CD4-positive, alpha-beta T cell (primary cell): ENCODE results near the gene TRAK1. TPM values are rescaled to one million over a fixed set of nuclear protein-coding genes. Genes with fewer than 3 reads are reported as not detected.

ENCODE experiments used
- ATAC-seq: fragments of 200-7000 bp; cut with Tn5 transposase; one replicate; pipeline ENCODE4 v1.10.0; 2022; ENCODE audit warnings: mild to moderate bottlenecking; ENCODE audit not compliant: poor library complexity
- CTCF ChIA-PET: fragments of 350-600 bp; sonication (Branson Sonifier 250); formaldehyde crosslinking; loops from one replicate; lab custom pipeline; 2021; ENCODE audit warnings: antibody characterized with exemption, inconsistent platforms; lab: Charles Lee
- POLR2A ChIA-PET: fragments of 350-600 bp; sonication (Branson Sonifier 250); formaldehyde crosslinking; loops from one replicate; lab custom pipeline; 2021; ENCODE audit warnings: antibody characterized with exemption, inconsistent platforms; lab: Charles Lee
- DNase-seq, 14 experiments: peaks; one replicate each; pipeline ENCODE4 v3.0.0-alpha.2; 2013 to 2020; ENCODE audit warnings: mixed read lengths in 2 of 14
- H3K27ac ChIP-seq, 2 donors: one replicate each; pipeline versions ENCODE4 v1.5.1 to v1.7.0; 2013; ENCODE audit warnings: low read length in 2 of 2, low read depth in 1 of 2, mild to moderate bottlenecking in 1 of 2
- H3K27me3 ChIP-seq, 2 experiments: 1 replicate in 1 of 2; 2 replicates in 1 of 2; pipeline versions ENCODE4 v1.6.1 to v1.7.0; 2013; ENCODE audit warnings: low read length in 2 of 2, control low read depth in 1 of 2, mild to moderate bottlenecking in 1 of 2, moderate library complexity in 1 of 2; ENCODE audit not compliant: insufficient read depth in 2 of 2, control insufficient read depth in 1 of 2
- H3K36me3 ChIP-seq: one replicate; pipeline ENCODE4 v1.6.1; 2013; ENCODE audit warnings: low read length, control low read depth; ENCODE audit not compliant: insufficient read depth
- H3K4me1 ChIP-seq: one replicate; pipeline ENCODE4 v1.6.1; 2013; ENCODE audit warnings: low read length, control low read depth; ENCODE audit not compliant: insufficient read depth
- H3K4me3 ChIP-seq: one replicate; pipeline ENCODE4 v1.5.1; 2013; ENCODE audit warnings: mild to moderate bottlenecking, low read length, moderate library complexity
- H3K9me3 ChIP-seq, 2 experiments: 1 replicate in 1 of 2; 2 replicates in 1 of 2; pipeline versions ENCODE4 v1.6.1 to v1.7.0; 2013; ENCODE audit warnings: low read length in 2 of 2, mild to moderate bottlenecking in 2 of 2, control low read depth in 1 of 2, moderate library complexity in 1 of 2; ENCODE audit not compliant: control insufficient read depth in 1 of 2, insufficient read depth in 1 of 2
- H3K27ac Mint-ChIP-seq: one replicate; pipeline ENCODE4 v1.8.0; 2020; ENCODE audit warnings: mixed read lengths
- H3K27me3 Mint-ChIP-seq: one replicate; pipeline ENCODE4 v1.8.0; 2021; ENCODE audit warnings: mixed read lengths
- H3K36me3 Mint-ChIP-seq: one replicate; pipeline ENCODE4 v1.8.0; 2021; ENCODE audit warnings: low read depth, mixed read lengths
- H3K4me1 Mint-ChIP-seq: one replicate; pipeline ENCODE4 v1.8.0; 2021; ENCODE audit warnings: low read depth, mixed read lengths
- H3K4me3 Mint-ChIP-seq: one replicate; pipeline ENCODE4 v1.8.0; 2020; ENCODE audit warnings: mild to moderate bottlenecking, mixed read lengths
- H3K9me3 Mint-ChIP-seq: one replicate; pipeline ENCODE4 v1.8.0; 2020; ENCODE audit warnings: mixed read lengths
- CTCF ChIP-seq: fragments of 200-600 bp; IDR thresholded peaks from one replicate; pipeline ENCODE4 v1.8.0; 2022; ENCODE audit warnings: antibody characterized with exemption, mild to moderate bottlenecking
- intact Hi-C, 2 experiments: fragments of 100-400 bp; cut with DNase I in 1 of 2; cut with micrococcal nuclease in 1 of 2; formaldehyde crosslinking; loops; one replicate each; pipeline versions ENCODE4 v1.15.1 to v1.9.0; 2023 to 2025; cut with DNase I, micrococcal nuclease
- total RNA-seq, 174 experiments: library from RNA in 2 of 174; stranded (reverse) in 2 of 174; gene quantifications; one replicate each; pipeline ENCODE4 v1.2.3 and lab custom pipeline; 2021 to 2026

TRAK1 gene
- total RNA-seq, 2 experiments from 2014 or later: 16.0 to 16.7 TPM

- H3K27ac ChIP-seq: no peak overlapping the region
- H3K9me3 Mint-ChIP-seq: no peaks in the 10 kb centered on the region
- ATAC-seq (no peak), DNase-seq (no peak)
- peaks cover 15% of the 10 kb centered on the region for H3K4me1 ChIP-seq
- H3K27me3 Mint-ChIP-seq: no peaks in the 10 kb centered on the region
- ChIA-PET POLR2A (no interaction called here), CTCF (no interaction called here)
- intact Hi-C loops: loop anchor here in 1 of 2 experiments (5.0 kb wide), 2 partner anchors 298 to 1868 kb away; no protein-coding TSS in a partner anchor
- H3K36me3 ChIP-seq: peaks cover 53% of the 10 kb centered on the region
- no peak overlapping the region for H3K4me3 ChIP-seq
- peaks cover 66% of the 10 kb centered on the region for H3K36me3 Mint-ChIP-seq
- no peak overlapping the region for H3K4me3 Mint-ChIP-seq
- H3K4me1 Mint-ChIP-seq: peaks cover 23% of the 10 kb centered on the region
- H3K9me3 ChIP-seq: no peaks in the 10 kb centered on the region
- H3K27ac Mint-ChIP-seq: no peak overlapping the region
- TF ChIP-seq CTCF: no peak
- no peaks in the 10 kb centered on the region for H3K27me3 ChIP-seq
Measured at GRCh38 chr3:42194943-42195510, 103.9 kb downstream of the TRAK1 start.

- intact Hi-C loops: no loop called here
- Mint-ChIP-seq H3K27me3 (no peaks in the 10 kb centered on the region), H3K9me3 (no peaks in the 10 kb centered on the region), H3K4me1 (peaks cover 21% of the 10 kb centered on the region), H3K36me3 (peaks cover 66% of the 10 kb centered on the region), H3K4me3 (no peak overlapping the region), H3K27ac (no peak overlapping the region)
- CTCF ChIA-PET: interaction anchor here (0.6 kb wide), 1 partner anchor 22 kb away, joined by 3 read pairs; no protein-coding TSS in a partner anchor
- Histone ChIP-seq H3K27ac (no peak overlapping the region), H3K4me3 (no peak overlapping the region), H3K27me3 (no peaks in the 10 kb centered on the region), H3K4me1 (peaks cover 14% of the 10 kb centered on the region), H3K9me3 (no peaks in the 10 kb centered on the region), H3K36me3 (peaks cover 62% of the 10 kb centered on the region)
- DNase-seq: no peak
- ATAC-seq: no peak
- TF ChIP-seq CTCF: no peak
- POLR2A ChIA-PET: no interaction called here
Measured at GRCh38 chr3:42195879-42196330, 104.7 kb downstream of the TRAK1 start.

GRCh38 chr3:42198709-42199108 is 107.6 kb downstream of the TRAK1 start:
- ChIA-PET CTCF (no interaction called here), POLR2A (no interaction called here)
- DNase-seq (no peak), ATAC-seq (no peak)
- H3K4me3 ChIP-seq: no peak overlapping the region
- H3K27ac Mint-ChIP-seq: no peak overlapping the region
- no peak for TF ChIP-seq CTCF
- H3K9me3 ChIP-seq: no peaks in the 10 kb centered on the region
- no peak overlapping the region for H3K27ac ChIP-seq
- H3K36me3 Mint-ChIP-seq: peaks cover 77% of the 10 kb centered on the region
- H3K27me3 Mint-ChIP-seq: no peaks in the 10 kb centered on the region
- H3K36me3 ChIP-seq: peaks cover 71% of the 10 kb centered on the region
- intact Hi-C loops: no loop called here
- peaks cover under 1% of the 10 kb centered on the region for H3K4me1 Mint-ChIP-seq
- no peaks in the 10 kb centered on the region for H3K27me3 ChIP-seq
- H3K4me1 ChIP-seq: no peaks in the 10 kb centered on the region
- H3K4me3 Mint-ChIP-seq: no peak overlapping the region
- no peaks in the 10 kb centered on the region for H3K9me3 Mint-ChIP-seq
